Measurements from ENCODE around the gene CASP4.

- TF ChIP-seq CTCF (IDR thresholded peaks at IDR 0.05) (no peak), POLR2A (IDR thresholded peaks at IDR 0.05) (no peak)
These were observed 26.6 kb upstream of the CASP4 start for GRCh38 chr11:104995001-104995408.

Measured in stomach (tissue), 4 donors.